Heart left ventricle (tissue), 13 donors: ENCODE results near the gene DAP.

ENCODE experiments used
- POLR2A ChIP-seq, 2 donors: fragments of 450-650 bp; IDR thresholded peaks; one replicate each; pipeline ENCODE4 v1.6.1; 2017; ENCODE audit warnings: antibody characterized with exemption in 2 of 2, mild to moderate bottlenecking in 2 of 2, moderate library complexity in 2 of 2
- TF ChIP-seq, protein P1 (sequence below), 12 donors: fragments of 200-600 bp; sonication (generic) in 4 of 12; IDR thresholded peaks; one replicate each; pipeline versions ENCODE4 v1.5.0 to v1.8.0; 2018 to 2022; ENCODE audit warnings: antibody characterized with exemption in 12 of 12, mild to moderate bottlenecking in 5 of 12
- donor health status: ischemic (EF 13 %, LVEDD 7.1; RV severe dilation, severe dysfunction).
- donor health status: DM: no; HTN: yes; CAD: no.
- donor health status: DM: no; HTN: no; CAD: no.
- donor health status: ischemic (EF 25% LVEDD 6.9; RV normal size, moderate dysfunction).
- donor health status: ischemic (EF 25% LVEDD 5.7; RV mildly dilated, moderate dysfunction).
- donor health status: ischemic (EF 35%, LVEDD 5.7; RV mildly dilated, moderate dysfunction).
- donor health status: nonischemic (EF 11% LVEDD 7.7; RV severe dilation, severe dysfunction).
- donor health status: DM: yes; HTN: yes; CAD: no.
- donor health status: PGD.
- donor health status: ischemic (EF 29% LVEDD 5.4; RV normal size, mild dysfunction).
- donor health status: nonischemic (EF 23%, LVEDD 6.1; RV moderate dilation, normal function).

DNA sequence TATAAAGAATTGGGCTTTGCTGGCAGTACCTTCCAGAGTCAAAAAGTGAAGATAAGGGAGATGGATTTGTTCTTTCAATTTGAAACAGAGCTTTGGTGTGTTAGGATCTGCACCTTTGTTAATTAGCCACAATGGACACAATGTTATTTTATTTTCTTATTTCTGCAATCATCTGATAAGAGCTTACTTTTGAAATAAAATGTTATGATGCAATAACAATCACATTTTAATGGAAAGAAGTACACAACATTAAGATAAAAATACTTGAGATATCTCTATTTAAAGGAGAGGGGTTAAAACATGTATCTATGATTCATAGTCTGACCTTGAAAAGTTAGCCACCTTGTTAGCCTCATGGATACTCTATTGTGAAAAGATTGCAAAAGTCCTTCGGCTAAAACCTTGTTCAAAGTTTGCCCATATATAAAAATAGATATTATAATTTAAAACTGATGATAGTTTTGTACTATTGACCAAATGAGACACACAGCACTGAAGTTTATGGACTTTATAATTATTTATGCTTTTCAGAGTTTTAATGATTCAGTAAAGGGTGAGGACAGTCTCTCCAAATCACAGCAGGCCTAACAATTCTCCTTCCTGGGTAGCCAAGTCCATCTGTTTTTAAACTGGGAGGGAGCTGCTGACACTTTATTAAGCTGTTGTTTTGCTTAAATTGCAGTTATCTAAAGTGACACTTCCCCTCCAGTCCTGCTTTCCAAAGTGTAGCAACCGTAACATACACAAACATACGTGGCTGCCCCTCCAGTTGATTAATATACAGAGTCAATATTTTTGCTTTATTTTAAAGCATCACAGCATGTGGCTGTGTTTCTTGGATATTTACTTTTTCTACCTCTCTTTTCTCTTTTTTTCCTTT is 47.6 kb upstream of the DAP start:
- TF ChIP-seq, protein P1, sequence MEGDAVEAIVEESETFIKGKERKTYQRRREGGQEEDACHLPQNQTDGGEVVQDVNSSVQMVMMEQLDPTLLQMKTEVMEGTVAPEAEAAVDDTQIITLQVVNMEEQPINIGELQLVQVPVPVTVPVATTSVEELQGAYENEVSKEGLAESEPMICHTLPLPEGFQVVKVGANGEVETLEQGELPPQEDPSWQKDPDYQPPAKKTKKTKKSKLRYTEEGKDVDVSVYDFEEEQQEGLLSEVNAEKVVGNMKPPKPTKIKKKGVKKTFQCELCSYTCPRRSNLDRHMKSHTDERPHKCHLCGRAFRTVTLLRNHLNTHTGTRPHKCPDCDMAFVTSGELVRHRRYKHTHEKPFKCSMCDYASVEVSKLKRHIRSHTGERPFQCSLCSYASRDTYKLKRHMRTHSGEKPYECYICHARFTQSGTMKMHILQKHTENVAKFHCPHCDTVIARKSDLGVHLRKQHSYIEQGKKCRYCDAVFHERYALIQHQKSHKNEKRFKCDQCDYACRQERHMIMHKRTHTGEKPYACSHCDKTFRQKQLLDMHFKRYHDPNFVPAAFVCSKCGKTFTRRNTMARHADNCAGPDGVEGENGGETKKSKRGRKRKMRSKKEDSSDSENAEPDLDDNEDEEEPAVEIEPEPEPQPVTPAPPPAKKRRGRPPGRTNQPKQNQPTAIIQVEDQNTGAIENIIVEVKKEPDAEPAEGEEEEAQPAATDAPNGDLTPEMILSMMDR (IDR thresholded peaks at IDR 0.05): no peak
- no peak for TF ChIP-seq POLR2A (IDR thresholded peaks at IDR 0.05)
